Measurements from ENCODE around the gene CD8A. TPM values are rescaled to one million over a fixed set of nuclear protein-coding genes. Genes with fewer than 3 reads are reported as not detected.

CD8A gene
- total RNA-seq (2021; fragmentation: NEBNext Ultra II Directional; extraction: Animal tissue kit (Norgen Biotek cat#: 25700)) = 0.39 and 0.48 TPM in 2 replicates
- polyA plus RNA-seq (2011; rRNA removed) = 0.14 and 0.20 TPM in 2 replicates
- 0.17 TPM for polyA plus RNA-seq (2011; cell fraction: cytosol; rRNA removed)
- polyA plus RNA-seq (2011; cell fraction: nucleus; rRNA removed) = 0.31 TPM
- 0.15 to 0.27 TPM (median 0.16 TPM) in 4 replicates for polyA plus RNA-seq (2012, experiment 1 of 2)
- polyA plus RNA-seq (2012, experiment 2 of 2) = 0.09 TPM
- polyA plus RNA-seq (2013, experiment 1 of 2) = 0.55 TPM
- 0.64 TPM for polyA plus RNA-seq (2013, experiment 2 of 2)
- not detected in 2 replicates for polyA minus RNA-seq (2011; rRNA and poly(A)+ RNA removed)
- not detected for polyA minus RNA-seq (2011; cell fraction: cytosol; rRNA and poly(A)+ RNA removed)
- polyA minus RNA-seq (2011; cell fraction: nucleus; rRNA and poly(A)+ RNA removed) = not detected
- long read RNA-seq, experiment 1 = 0 reads
- long read RNA-seq, experiment 2 = 0 reads

DNA sequence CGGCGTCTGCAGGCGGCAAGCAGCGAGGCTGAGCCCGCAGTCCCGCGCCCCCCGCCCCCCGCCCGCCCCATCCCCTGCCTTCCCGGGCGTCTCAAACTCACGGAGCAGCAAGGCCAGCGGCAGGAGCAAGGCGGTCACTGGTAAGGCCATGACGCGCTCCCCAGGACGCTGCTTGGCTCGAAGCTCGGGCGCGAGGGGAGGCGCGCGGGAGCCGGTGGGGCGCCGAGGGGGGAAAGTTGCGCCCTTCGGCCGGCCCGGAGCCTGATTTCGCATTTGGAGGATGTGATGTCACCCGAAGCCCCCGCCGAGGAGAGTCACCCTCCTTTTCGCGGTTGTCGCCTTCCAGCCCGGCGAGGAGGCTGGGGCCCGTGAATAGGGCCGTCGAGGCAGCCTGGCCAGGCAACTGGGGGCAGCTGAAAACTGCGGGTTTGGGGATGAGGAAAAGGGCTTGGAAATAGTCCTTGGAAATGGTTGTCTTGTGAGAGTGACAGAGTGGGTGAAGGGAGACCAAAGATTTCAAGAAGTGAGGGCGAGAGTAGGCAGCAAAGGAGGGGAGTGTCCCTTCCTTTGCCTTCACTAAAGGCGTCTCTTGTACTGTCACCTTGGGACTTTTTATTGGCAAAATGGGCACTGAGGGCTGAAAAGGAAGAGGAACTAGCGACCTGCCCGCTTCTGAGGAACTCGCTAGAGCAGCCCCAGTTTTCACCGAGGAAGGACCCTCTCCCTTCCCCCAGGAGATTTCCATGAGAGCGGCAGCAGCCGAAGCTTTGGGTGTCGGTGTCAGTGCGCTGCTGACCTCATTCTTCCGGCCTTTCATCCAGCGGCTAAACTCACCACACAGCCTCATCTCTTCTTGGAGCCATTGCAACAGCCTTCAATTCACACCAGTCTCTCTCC, at the start of gene CD8A:
Gene CD8A (minus strand): TSS at position 238 of the 897 bp plus-strand sequence. CDS start 88 bp downstream, at position 150.
- Histone ChIP-seq H3K27ac (ENCODE audit: low read depth, low read length) (no peak within 1 kb of the TSS), H3K4me2 (ENCODE audit: insufficient read depth in 1 of 2, low read depth in 2 of 2, low read length in 2 of 2) (peak within 1 kb of the TSS; percentile 69 to 73), H2BK12ac (ENCODE audit: low read depth, low read length) (peak within 1 kb of the TSS; percentile 60; the same call in 1 of the 2 replicates), H3K4me1 (replicated peaks in 1 of 4; ENCODE audit: control insufficient read depth in 3 of 4, insufficient read depth in 4 of 4, low read length in 3 of 4) (peaks cover 0 to 9% (median 4%) of the 10 kb centered on the region in 4 experiments; a peak in 5 of 7 replicates), H4K5ac (ENCODE audit: insufficient read length, low read depth, low read length) (no peak within 1 kb of the TSS), H3K36me3 (ENCODE audit: control insufficient read depth in 2 of 4, insufficient read depth in 4 of 4, low read length in 3 of 4) (peaks cover 0 to 8% (median 0%) of the 10 kb centered on the region in 4 experiments; a peak in 1 of 8 replicates), H4K8ac (ENCODE audit: extremely low read depth, insufficient read depth, low read length) (peak within 1 kb of the TSS; percentile 29), H2BK5ac (ENCODE audit: low read depth, low read length) (0 out of 2 replicates have a peak within 1 kb of the TSS, but pooled peaks have one; percentile 35), H3K4me3 (ENCODE audit: extremely low read depth in 1 of 4, insufficient read depth in 2 of 4, low read depth in 3 of 4, low read length in 4 of 4) (peak within 1 kb of the TSS; percentile 14 to 56 (median 24); a peak in 7 of 8 replicates), H3K4ac (replicated peaks; ENCODE audit: insufficient read length, low read depth, low read length) (no peak within 1 kb of the TSS), H3K23me2 (ENCODE audit: low read depth, low read length) (peaks cover 14% of the 10 kb centered on the region), H2AFZ (ENCODE audit: low read length) (peak within 1 kb of the TSS; percentile 28; the same call in 1 of the 2 replicates), H3K23ac (ENCODE audit: insufficient read length) (no peak within 1 kb of the TSS), H2BK15ac (ENCODE audit: low read length) (no peak within 1 kb of the TSS), H2AK5ac (ENCODE audit: low read depth, low read length) (no peak within 1 kb of the TSS), H4K20me1 (replicated peaks in 1 of 2; ENCODE audit: control insufficient read depth in 1 of 2, insufficient read depth in 2 of 2, low read length in 2 of 2) (peaks cover 0 to 10% of the 10 kb centered on the region in 2 experiments), H3K56ac (replicated peaks; ENCODE audit: insufficient read length, low read depth, low read length) (no peak within 1 kb of the TSS), H3K79me1 (ENCODE audit: low read depth, low read length) (no peaks in the 10 kb centered on the region), H3K27me3 (replicated peaks in 1 of 4; ENCODE audit: control insufficient read depth in 3 of 4, extremely low read depth in 1 of 4, insufficient read depth in 3 of 4, low read length in 3 of 4) (peaks cover 34 to 53% (median 49%) of the 10 kb centered on the region in 4 experiments), H3K79me2 (ENCODE audit: control insufficient read depth in 1 of 2, insufficient read depth in 2 of 2, low read length in 2 of 2) (no peaks in the 10 kb centered on the region), H3K18ac (ENCODE audit: extremely low read depth, low read length) (peak within 1 kb of the TSS; percentile 7; the same call in 1 of the 2 replicates), H2BK20ac (ENCODE audit: low read length) (no peak within 1 kb of the TSS), H3K9me3 (ENCODE audit: insufficient read depth in 2 of 2, low read depth in 1 of 2, low read length in 1 of 2) (no peaks in the 10 kb centered on the region; a peak in 1 of 4 replicates), H3K9ac (replicated peaks in 1 of 4; ENCODE audit: extremely low read depth in 1 of 4, low read depth in 3 of 4, low read length in 3 of 4) (no peak within 1 kb of the TSS), H3K14ac (ENCODE audit: insufficient read length) (no peak within 1 kb of the TSS), H2BK120ac (replicated peaks; ENCODE audit: low read depth, low read length) (no peak within 1 kb of the TSS), H4K91ac (replicated peaks; ENCODE audit: insufficient read length, low read length) (no peak within 1 kb of the TSS)
- ChIA-PET POLR2A (ENCODE audit: partially characterized antibody) (interaction anchor here (0.9 to 1.2 kb wide), 2 partner anchors 9 to 11 kb away, joined by 3 to 5 read pairs; no protein-coding TSS in a partner anchor), CTCF (ENCODE audit: partially characterized antibody) (interaction anchor here (0.9 to 1.5 kb wide), 3 partner anchors 8 to 27 kb away, joined by 3 to 7 read pairs (median 6); no protein-coding TSS in a partner anchor)
- TF ChIP-seq CREB1 (IDR thresholded peaks at IDR 0.05) = no peak
- no peak for TF ChIP-seq USF2 (IDR thresholded peaks at IDR 0.05; ENCODE audit: low read length)
- peak; percentile 55 for TF ChIP-seq SUZ12 (IDR thresholded peaks at IDR 0.05; ENCODE audit: low read length)
- WGBS, 2 experiments (ENCODE audit: extremely low coverage in 1 of 2, insufficient coverage in 1 of 2, insufficient read length in 1 of 2, insufficient replicate concordance in 2 of 2, low coverage in 1 of 2, low lambda C conversion rate in 2 of 2, missing lambda C conversion rate in 1 of 2) = 7% methylated on average over 48 of the region's 57 CpGs; no CpG with 5 or more reads in 1 of the 2 experiments
- FAIRE-seq (no peak), DNase-seq (ENCODE audit: low read depth in 1 of 2, low spot score in 2 of 2) (peak in 1 of 2 experiments; percentile 67)
